ENCODE measurements around the gene HSD3B7. TPM values are rescaled to one million over a fixed set of nuclear protein-coding genes. Genes with fewer than 3 reads are reported as not detected.

The HSD3B7 gene
- total and polyA plus RNA-seq, 12 donors = 3.3 to 13.3 (median 5.7) TPM

- DNase-seq = no peak
- TF ChIP-seq CTCF (IDR thresholded peaks at IDR 0.05) = no peak
- H3K36me3 ChIP-seq = no peaks in the 10 kb centered on the region
- intact Hi-C loops (cut with DNase I) = no loop called here
- WGBS, 2 donors = 62 to 70% methylated on average over 7 of the region's 7 CpGs
- no peak overlapping the region for H3K27ac ChIP-seq
- H3K9me3 ChIP-seq = no peaks in the 10 kb centered on the region
- H3K27me3 ChIP-seq = peaks cover 11 to 46% (median 42%) of the 10 kb centered on the region in 7 donors
- H3K4me3 ChIP-seq = no peak overlapping the region
- peaks cover 0 to 12% (median 0%) of the 10 kb centered on the region in 9 donors for H3K4me1 ChIP-seq
- no peak for ATAC-seq
Observed at GRCh38 chr16:31006086-31006385, 21.0 kb downstream of the HSD3B7 start.

GRCh38 chr16:31006589-31006988, 21.6 kb downstream of the HSD3B7 start:
- H3K4me3 ChIP-seq = no peak overlapping the region
- peaks cover 16 to 51% (median 47%) of the 10 kb centered on the region in 7 donors for H3K27me3 ChIP-seq
- H3K4me1 ChIP-seq = peaks cover 0 to 13% (median 0%) of the 10 kb centered on the region in 9 donors
- ATAC-seq (no peak), DNase-seq (no peak)
- no peak overlapping the region for H3K27ac ChIP-seq
- 89 to 90% methylated on average over 8 of the region's 8 CpGs for WGBS, 2 donors
- H3K36me3 ChIP-seq = no peaks in the 10 kb centered on the region
- H3K9me3 ChIP-seq = no peaks in the 10 kb centered on the region
- intact Hi-C loops (cut with DNase I) = no loop called here
- TF ChIP-seq CTCF (IDR thresholded peaks at IDR 0.05) = no peak

DNA sequence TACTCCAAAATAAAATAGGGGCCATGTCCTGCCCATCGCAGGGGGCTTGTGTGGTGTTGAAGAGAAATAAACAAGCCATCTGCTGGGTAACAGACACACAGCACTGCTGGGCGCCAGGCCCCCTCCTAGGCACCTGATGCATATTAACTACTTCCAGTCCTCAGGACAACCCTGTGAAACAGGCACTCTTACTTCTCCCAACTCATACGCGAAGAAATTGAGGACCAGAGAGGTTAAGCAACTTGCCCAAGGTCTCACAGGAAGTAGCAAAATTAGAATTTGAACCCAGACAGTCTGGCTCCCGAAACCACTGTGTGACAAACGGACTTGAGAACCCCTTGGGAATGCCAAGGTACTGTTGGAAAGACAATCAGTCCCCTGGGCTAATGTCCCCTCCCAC, 22.7 kb downstream of the HSD3B7 start:
- Histone ChIP-seq H3K4me1 (peaks cover 0 to 6% (median 0%) of the 10 kb centered on the region in 9 donors), H3K27me3 (peaks cover 20 to 60% (median 58%) of the 10 kb centered on the region in 7 donors), H3K27ac (no peak overlapping the region), H3K4me3 (no peak overlapping the region), H3K36me3 (no peaks in the 10 kb centered on the region), H3K9me3 (no peaks in the 10 kb centered on the region)
- TF ChIP-seq CTCF (IDR thresholded peaks at IDR 0.05) = no peak
- ATAC-seq (no peak), DNase-seq (no peak)
- intact Hi-C loops (cut with DNase I) = no loop called here
- 41 to 44% methylated on average over 6 of the region's 6 CpGs for WGBS, 2 donors

DNA sequence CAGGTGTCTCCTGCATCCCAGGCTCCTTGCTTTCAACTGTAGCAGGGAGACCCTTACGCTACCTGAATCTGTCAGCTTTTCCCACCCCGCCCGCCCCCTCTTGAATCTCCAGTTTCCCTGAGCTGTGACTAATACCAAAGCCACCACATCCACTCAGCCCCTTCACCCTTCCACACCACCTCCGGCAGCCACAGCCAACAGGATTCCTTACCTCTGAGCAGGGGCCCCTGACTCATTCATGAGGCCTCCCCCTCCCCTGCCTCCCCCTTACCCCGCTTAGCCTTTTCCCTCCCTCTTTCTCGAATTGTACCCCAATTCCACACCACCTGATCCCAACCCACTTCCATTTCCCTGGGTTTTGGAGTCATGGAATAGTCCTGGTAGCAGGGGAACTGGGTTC, 23.1 kb downstream of the HSD3B7 start:
- Histone ChIP-seq H3K4me3 (no peak overlapping the region), H3K36me3 (no peaks in the 10 kb centered on the region), H3K27ac (no peak overlapping the region), H3K4me1 (peaks cover 0 to 6% (median 0%) of the 10 kb centered on the region in 9 donors), H3K9me3 (no peaks in the 10 kb centered on the region), H3K27me3 (peaks cover 20 to 63% (median 60%) of the 10 kb centered on the region in 7 donors)
- DNase-seq (no peak), ATAC-seq (no peak)
- intact Hi-C loops (cut with DNase I) = no loop called here
- WGBS, 2 donors = 72 to 78% methylated on average over 6 of the region's 6 CpGs
- no peak for TF ChIP-seq CTCF (IDR thresholded peaks at IDR 0.05)

Measured in heart right ventricle (tissue), 16 donors.